Left renal cortex interstitium (tissue), 4 donors: Measurements from ENCODE around the gene UCK1. TPM values are rescaled to one million over a fixed set of nuclear protein-coding genes. Genes with fewer than 3 reads are reported as not detected.

Source experiments
- DNase-seq, 4 donors: peaks; one replicate each; pipeline ENCODE4 v3.0.0-alpha.2; 2013; ENCODE audit warnings: low read depth in 4 of 4, low spot score in 2 of 4, missing footprints in 1 of 4
- polyA plus RNA-seq, 4 donors: library from polyadenylated mRNA; unstranded; fragments of 120-200 nt; gene quantifications; one replicate each; pipeline ENCODE4 v1.2.1, GENCODE V29; 2013; ENCODE audit not compliant: insufficient read length in 4 of 4

UCK1 gene
- 10 to 100 TPM; 39.4 to 44.5 (median 41.6) TPM for polyA plus RNA-seq

- DNase-seq, result peak in 2 of 4 donors; percentile 74 to 77
Observed at GRCh38 chr9:131530920-131531832, at the start of gene UCK1. TSS of gene UCK1 (minus strand) at chr9:131531263. CDS start at chr9:131531174, 89 bp downstream.

- no peak for DNase-seq
Observed at GRCh38 chr9:131580358-131580757, 49.3 kb upstream of the UCK1 start.

GRCh38 chr9:131579789-131580211, 48.7 kb upstream of the UCK1 start:
- DNase-seq, result no peak

- no peak for DNase-seq
Observed at GRCh38 chr9:131578731-131579504, 47.9 kb upstream of the UCK1 start.

GRCh38 chr9:131578021-131578420, 47.0 kb upstream of the UCK1 start:
- no peak for DNase-seq

- no peak for DNase-seq
Observed at GRCh38 chr9:131577005-131578000, 46.2 kb upstream of the UCK1 start.

- no peak for DNase-seq
Observed at GRCh38 chr9:131575946-131576853, 45.1 kb upstream of the UCK1 start.

- DNase-seq, result no peak
Observed at GRCh38 chr9:131574730-131575640, 43.9 kb upstream of the UCK1 start.

- no peak for DNase-seq
Observed at GRCh38 chr9:131567910-131568309, 36.8 kb upstream of the UCK1 start.

- no peak for DNase-seq
Observed at GRCh38 chr9:131566158-131566557, 35.1 kb upstream of the UCK1 start.

- DNase-seq, result no peak
Observed at GRCh38 chr9:131565369-131565768, 34.3 kb upstream of the UCK1 start.

GRCh38 chr9:131562032-131562959, 31.2 kb upstream of the UCK1 start:
- no peak for DNase-seq

GRCh38 chr9:131559421-131560000, 28.4 kb upstream of the UCK1 start:
- DNase-seq, result no peak

GRCh38 chr9:131557855-131558548, 26.9 kb upstream of the UCK1 start:
- DNase-seq, result no peak

- no peak for DNase-seq
Observed at GRCh38 chr9:131555841-131556673, 25.0 kb upstream of the UCK1 start.
